Activated T-cell treated with anti-CD3 and anti-CD28 coated beads for 48 hours (primary cell): Measurements from ENCODE around the gene PTPRT.

Experiments used
- DNase-seq: peaks from one replicate; pipeline ENCODE4 v3.0.0-alpha.2; 2020; ENCODE audit warnings: low read depth

Gene PTPRT

GRCh38 chr20:42549496-42549895 is 640.2 kb downstream of the PTPRT start:
- DNase-seq = no peak

- no peak for DNase-seq
Observed at GRCh38 chr20:42544926-42545325, 644.8 kb downstream of the PTPRT start.

- DNase-seq = no peak
Observed at GRCh38 chr20:42532831-42533230, 656.9 kb downstream of the PTPRT start.

- DNase-seq = no peak
Observed at GRCh38 chr20:42531508-42531961, 658.2 kb downstream of the PTPRT start.

- no peak for DNase-seq
Observed at GRCh38 chr20:42530855-42531448, 658.8 kb downstream of the PTPRT start.

GRCh38 chr20:42530191-42530590 is 659.5 kb downstream of the PTPRT start:
- DNase-seq = no peak

- no peak for DNase-seq
Observed at GRCh38 chr20:42524058-42524457, 665.6 kb downstream of the PTPRT start.

- DNase-seq = no peak
Observed at GRCh38 chr20:42516692-42517091, 673.0 kb downstream of the PTPRT start.

- no peak for DNase-seq
Observed at GRCh38 chr20:42510686-42511085, 679.0 kb downstream of the PTPRT start.

GRCh38 chr20:42507874-42508273 is 681.8 kb downstream of the PTPRT start:
- no peak for DNase-seq

- no peak for DNase-seq
Observed at GRCh38 chr20:42506397-42506796, 683.3 kb downstream of the PTPRT start.

GRCh38 chr20:42502591-42502990 is 687.1 kb downstream of the PTPRT start:
- no peak for DNase-seq

GRCh38 chr20:42496595-42496994 is 693.1 kb downstream of the PTPRT start:
- no peak for DNase-seq

GRCh38 chr20:42494290-42494689 is 695.4 kb downstream of the PTPRT start:
- no peak for DNase-seq

- no peak for DNase-seq
Observed at GRCh38 chr20:42493001-42493400, 696.7 kb downstream of the PTPRT start.

GRCh38 chr20:42492290-42492689 is 697.4 kb downstream of the PTPRT start:
- no peak for DNase-seq

- DNase-seq = no peak
Observed at GRCh38 chr20:42485556-42485955, 704.1 kb downstream of the PTPRT start.

- DNase-seq = no peak
Observed at GRCh38 chr20:42484790-42485375, 704.8 kb downstream of the PTPRT start.

- DNase-seq = no peak
Observed at GRCh38 chr20:42484335-42484734, 705.4 kb downstream of the PTPRT start.

GRCh38 chr20:42483730-42484303 is 705.9 kb downstream of the PTPRT start:
- DNase-seq = peak; percentile 1

GRCh38 chr20:42482808-42483207 is 706.9 kb downstream of the PTPRT start:
- DNase-seq = no peak

- no peak for DNase-seq
Observed at GRCh38 chr20:42475773-42476172, 713.9 kb downstream of the PTPRT start.

- no peak for DNase-seq
Observed at GRCh38 chr20:42474646-42475045, 715.1 kb downstream of the PTPRT start.

- DNase-seq = no peak
Observed at GRCh38 chr20:42472198-42472597, 717.5 kb downstream of the PTPRT start.
